Pancreas (tissue), 10 donors: ENCODE data around the gene FHOD3. TPM values are rescaled to one million over a fixed set of nuclear protein-coding genes. Genes with fewer than 3 reads are reported as not detected.
A peak's percentile ranks its signal among the peaks of the same experiment; 100 is the strongest.

Experiments
- ATAC-seq, 4 donors: fragments of 200-7000 bp; cut with Tn5 transposase; one replicate each; pipeline versions ENCODE4 v1.8.0 to v1.9.1; 2020; ENCODE audit warnings: mild to moderate bottlenecking in 4 of 4, moderate library complexity in 4 of 4
- DNase-seq, 6 donors: peaks; one replicate each; pipeline ENCODE4 v3.0.0-alpha.2; 2020
- FAIRE-seq: peaks from 2 replicates; lab custom pipeline; 2012; peaks lifted over from hg19 to GRCh38; lab: Jason Lieb, UNC
- H3K27ac ChIP-seq, 4 donors: fragments of 200-600 bp; sonication (generic); 1 replicate in 3 of 4; 2 replicates in 1 of 4; pipeline versions ENCODE4 v1.5.0 to v1.8.0; 2020
- H3K27me3 ChIP-seq, 4 donors: fragments of 200-600 bp; one replicate each; pipeline ENCODE4 v1.8.0; 2021
- H3K36me3 ChIP-seq, 3 donors: fragments of 200-600 bp; sonication (generic) in 1 of 3; one replicate each; pipeline versions ENCODE4 v1.5.0 to v1.8.0; 2020 to 2021
- H3K4me1 ChIP-seq, 3 donors: fragments of 200-600 bp; one replicate each; pipeline ENCODE4 v1.8.0; 2021
- H3K4me3 ChIP-seq, 4 donors: fragments of 200-600 bp; sonication (generic) in 2 of 4; one replicate each; pipeline versions ENCODE4 v1.5.0 to v1.8.0; 2020 to 2021
- H3K9me3 ChIP-seq, 4 donors: fragments of 200-600 bp; one replicate each; pipeline ENCODE4 v1.8.0; 2021
- CTCF ChIP-seq, 4 donors: fragments of 200-600 bp; sonication (generic) in 3 of 4; IDR thresholded peaks; one replicate each; pipeline versions ENCODE4 v1.5.0 to v1.8.0; 2021; ENCODE audit warnings: antibody characterized with exemption in 4 of 4
- WGBS, 2 donors: extraction: QIAGEN DNeasy Blood & Tissue Kit; methylation state at CpG; one replicate each; pipeline ENCODE4 v1.1.7; 2013; 5-methylcytosine and 5-hydroxymethylcytosine counted together
- intact Hi-C, 3 donors: fragments of 100-400 bp; cut with DNase I; formaldehyde crosslinking; loops; one replicate each; pipeline versions ENCODE4 v1.11.1 to v1.14.2; 2022
- polyA plus RNA-seq, 2 donors: library from polyadenylated mRNA; stranded (reverse); fragments of 200-250 nt; gene quantifications; one replicate each; pipeline ENCODE4 v1.2.3, GENCODE V29; 2013
- total RNA-seq, 6 donors: library from RNA; stranded (reverse); fragmentation: NEBNext Ultra II Directional in 4 of 6; extraction: Animal tissue kit (Norgen Biotek cat#: 25700) in 4 of 6; gene quantifications; one replicate each; pipeline versions ENCODE4 v1.2.1 to v1.2.4, GENCODE V29; 2021 to 2023
- donor health status: healthy with polysubstance abuse.
- donor health status: DM: no; HTN: no; CAD: no; lungs with moderate emphysema.
- donor health status: DM: no; HTN: no; CAD: no.
- donor health status: control.
- donor health status: control.
- donor health status: Bipolar disorder and iron deficiency.
- donor health status: DM: yes; HTN: yes; CAD: no.
- donor health status: DM: no; HTN: no; CAD: no.
- donor health status: DM: no; HTN: no; CAD: no.
- donor health status: DM: yes; HTN: yes; CAD: no.

FHOD3 gene
- total and polyA plus RNA-seq, 8 donors = 0.25 to 4.3 (median 1.2) TPM

DNA sequence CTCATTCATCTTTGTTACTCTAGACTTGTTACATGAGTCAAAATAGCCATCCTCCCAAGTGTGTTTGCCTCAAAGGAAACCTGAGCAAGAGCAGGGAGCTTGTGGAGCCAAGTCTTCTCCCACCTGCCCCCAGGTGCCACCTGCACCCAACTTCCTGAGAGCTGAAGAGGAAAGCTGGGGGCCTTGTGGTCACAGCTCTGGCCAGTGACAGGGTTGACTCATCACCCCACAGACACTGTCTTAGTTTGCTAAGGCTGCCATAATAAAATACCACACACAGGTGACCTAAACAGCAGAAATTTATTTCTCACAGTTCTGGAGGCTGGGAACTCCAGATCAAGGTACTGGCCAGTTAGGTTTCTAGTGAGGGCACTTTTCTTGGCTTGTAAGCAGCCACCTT lies 431.7 kb downstream of the FHOD3 start:
- H3K4me3 ChIP-seq = no peak overlapping the region
- no peak for ATAC-seq

DNA sequence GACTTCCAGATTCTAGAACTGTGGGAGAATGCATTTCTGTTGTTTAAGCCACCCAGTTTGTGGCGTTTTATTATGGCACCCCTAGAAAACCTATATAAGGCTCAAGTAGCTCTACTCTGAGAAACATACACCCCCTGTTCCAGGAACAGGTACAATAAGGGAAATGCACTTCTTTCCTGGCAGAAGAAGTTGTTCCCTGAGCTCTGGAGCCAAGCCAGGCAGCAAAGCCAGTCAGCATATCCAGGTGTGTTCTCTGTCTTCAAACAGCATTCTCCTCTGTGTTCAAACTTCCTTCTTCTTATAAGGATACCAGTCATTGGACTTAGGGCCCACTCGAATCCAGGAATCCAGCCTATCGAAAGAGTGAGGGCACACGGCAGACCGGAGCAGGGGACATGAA lies 434.8 kb downstream of the FHOD3 start:
- Histone ChIP-seq H3K36me3 (no peaks in the 10 kb centered on the region), H3K9me3 (no peaks in the 10 kb centered on the region), H3K4me1 (no peaks in the 10 kb centered on the region), H3K27ac (no peak overlapping the region), H3K27me3 (no peaks in the 10 kb centered on the region), H3K4me3 (no peak overlapping the region)
- no peak for DNase-seq
- no peak for ATAC-seq
- TF ChIP-seq CTCF (IDR thresholded peaks at IDR 0.05) = no peak
- no peak for FAIRE-seq
- WGBS, 2 donors = 84 to 94% methylated on average over 5 of the region's 5 CpGs
- intact Hi-C loops = no loop called here

More for the DNA sequence above, 431.7 kb downstream of the FHOD3 start:
- no peaks in the 10 kb centered on the region for H3K36me3 ChIP-seq
- H3K27ac ChIP-seq = no peak overlapping the region
- intact Hi-C loops = no loop called here
- TF ChIP-seq CTCF (IDR thresholded peaks at IDR 0.05) = no peak
- H3K4me1 ChIP-seq = no peaks in the 10 kb centered on the region
- no peaks in the 10 kb centered on the region for H3K9me3 ChIP-seq
- no peak for DNase-seq
- no peaks in the 10 kb centered on the region for H3K27me3 ChIP-seq
- no peak for FAIRE-seq

- FAIRE-seq = no peak
- H3K9me3 ChIP-seq = no peaks in the 10 kb centered on the region
- H3K36me3 ChIP-seq = no peaks in the 10 kb centered on the region
- DNase-seq = no peak
- intact Hi-C loops = no loop called here
- H3K27me3 ChIP-seq = no peaks in the 10 kb centered on the region
- WGBS, 2 donors = 38 to 82% methylated on average over 1 of the region's 1 CpG
- no peak overlapping the region for H3K27ac ChIP-seq
- TF ChIP-seq CTCF (IDR thresholded peaks at IDR 0.05) = no peak
- H3K4me3 ChIP-seq = no peak overlapping the region
- H3K4me1 ChIP-seq = no peaks in the 10 kb centered on the region
- ATAC-seq = no peak
Observed at GRCh38 chr18:36733150-36733549, 435.6 kb downstream of the FHOD3 start.

DNA sequence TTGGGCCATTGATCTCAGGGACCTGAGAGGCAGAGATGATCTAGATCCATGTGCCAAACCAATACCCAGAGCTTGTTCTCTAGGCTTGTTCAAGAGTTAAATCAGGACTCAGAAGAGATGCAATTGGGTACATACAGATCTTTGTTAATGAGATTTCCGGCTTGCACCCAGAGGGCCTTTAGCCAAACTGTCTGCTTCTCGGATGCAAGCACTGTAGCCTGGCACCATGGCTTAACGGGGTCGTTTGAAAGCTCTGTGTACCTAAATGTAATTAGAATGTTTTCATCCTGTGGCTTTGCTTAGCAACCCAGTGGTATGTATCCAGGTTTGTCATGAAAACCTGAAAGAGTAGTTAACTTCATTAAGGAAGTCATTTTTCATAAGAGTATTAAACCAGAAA lies 437.1 kb downstream of the FHOD3 start:
- no peak for TF ChIP-seq CTCF (IDR thresholded peaks at IDR 0.05)
- Histone ChIP-seq H3K4me3 (no peak overlapping the region), H3K36me3 (no peaks in the 10 kb centered on the region), H3K4me1 (no peaks in the 10 kb centered on the region), H3K27me3 (no peaks in the 10 kb centered on the region), H3K9me3 (no peaks in the 10 kb centered on the region), H3K27ac (no peak overlapping the region)
- intact Hi-C loops = no loop called here
- peak in 1 of 4 donors; percentile 22 for ATAC-seq
- no peak for DNase-seq
- 71 to 75% methylated on average over 4 of the region's 4 CpGs for WGBS, 2 donors
- FAIRE-seq = no peak

- Histone ChIP-seq H3K9me3 (no peaks in the 10 kb centered on the region), H3K36me3 (no peaks in the 10 kb centered on the region), H3K4me3 (no peak overlapping the region), H3K4me1 (no peaks in the 10 kb centered on the region), H3K27me3 (no peaks in the 10 kb centered on the region), H3K27ac (no peak overlapping the region)
- DNase-seq (no peak), FAIRE-seq (no peak), ATAC-seq (peak in 1 of 4 donors; percentile 44)
- 95% methylated on average over 2 of the region's 2 CpGs for WGBS, 2 donors
- no peak for TF ChIP-seq CTCF (IDR thresholded peaks at IDR 0.05)
- intact Hi-C loops = no loop called here
Observed at GRCh38 chr18:36735130-36735529, 437.6 kb downstream of the FHOD3 start.
